Measurements from ENCODE around the gene SGTA. TPM values are rescaled to one million over a fixed set of nuclear protein-coding genes. Genes with fewer than 3 reads are reported as not detected.

The SGTA gene
- total and polyA plus RNA-seq, 2 of the 13 experiments (the other 11 are each of a cell fraction or from before 2014, with no cell fraction given) = 43.9 to 47.4 TPM

DNA sequence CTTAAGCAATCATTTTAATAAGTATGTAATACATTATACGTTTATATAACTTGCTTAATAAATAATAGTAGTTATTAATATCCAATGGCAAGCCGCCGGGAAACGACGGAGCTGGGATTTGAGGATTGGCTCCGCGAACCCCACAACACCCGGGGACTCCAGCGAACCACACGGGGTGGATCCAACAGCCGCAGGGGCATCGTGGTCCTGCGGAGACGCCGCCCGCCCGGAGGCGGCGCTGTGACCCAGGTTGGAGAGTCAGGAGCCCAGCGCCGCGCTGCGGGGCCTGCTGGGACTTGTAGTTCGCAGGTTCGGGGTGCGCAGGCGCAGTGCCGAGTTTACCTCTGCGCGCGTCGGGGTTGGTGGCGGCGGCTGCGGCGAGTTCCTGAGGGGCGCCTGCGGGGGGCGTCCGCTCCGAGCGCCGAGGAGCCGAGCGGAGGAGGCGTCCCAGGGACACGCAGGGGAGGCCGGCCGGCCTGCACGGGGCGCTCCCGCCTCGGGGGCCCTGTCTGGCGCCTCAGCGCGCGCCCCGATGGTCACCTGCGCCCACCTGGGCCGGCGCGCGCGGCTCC lies 36.6 kb upstream of the SGTA start, which contains the start of gene ZNF554 (continued):
- TF ChIP-seq, protein P1, sequence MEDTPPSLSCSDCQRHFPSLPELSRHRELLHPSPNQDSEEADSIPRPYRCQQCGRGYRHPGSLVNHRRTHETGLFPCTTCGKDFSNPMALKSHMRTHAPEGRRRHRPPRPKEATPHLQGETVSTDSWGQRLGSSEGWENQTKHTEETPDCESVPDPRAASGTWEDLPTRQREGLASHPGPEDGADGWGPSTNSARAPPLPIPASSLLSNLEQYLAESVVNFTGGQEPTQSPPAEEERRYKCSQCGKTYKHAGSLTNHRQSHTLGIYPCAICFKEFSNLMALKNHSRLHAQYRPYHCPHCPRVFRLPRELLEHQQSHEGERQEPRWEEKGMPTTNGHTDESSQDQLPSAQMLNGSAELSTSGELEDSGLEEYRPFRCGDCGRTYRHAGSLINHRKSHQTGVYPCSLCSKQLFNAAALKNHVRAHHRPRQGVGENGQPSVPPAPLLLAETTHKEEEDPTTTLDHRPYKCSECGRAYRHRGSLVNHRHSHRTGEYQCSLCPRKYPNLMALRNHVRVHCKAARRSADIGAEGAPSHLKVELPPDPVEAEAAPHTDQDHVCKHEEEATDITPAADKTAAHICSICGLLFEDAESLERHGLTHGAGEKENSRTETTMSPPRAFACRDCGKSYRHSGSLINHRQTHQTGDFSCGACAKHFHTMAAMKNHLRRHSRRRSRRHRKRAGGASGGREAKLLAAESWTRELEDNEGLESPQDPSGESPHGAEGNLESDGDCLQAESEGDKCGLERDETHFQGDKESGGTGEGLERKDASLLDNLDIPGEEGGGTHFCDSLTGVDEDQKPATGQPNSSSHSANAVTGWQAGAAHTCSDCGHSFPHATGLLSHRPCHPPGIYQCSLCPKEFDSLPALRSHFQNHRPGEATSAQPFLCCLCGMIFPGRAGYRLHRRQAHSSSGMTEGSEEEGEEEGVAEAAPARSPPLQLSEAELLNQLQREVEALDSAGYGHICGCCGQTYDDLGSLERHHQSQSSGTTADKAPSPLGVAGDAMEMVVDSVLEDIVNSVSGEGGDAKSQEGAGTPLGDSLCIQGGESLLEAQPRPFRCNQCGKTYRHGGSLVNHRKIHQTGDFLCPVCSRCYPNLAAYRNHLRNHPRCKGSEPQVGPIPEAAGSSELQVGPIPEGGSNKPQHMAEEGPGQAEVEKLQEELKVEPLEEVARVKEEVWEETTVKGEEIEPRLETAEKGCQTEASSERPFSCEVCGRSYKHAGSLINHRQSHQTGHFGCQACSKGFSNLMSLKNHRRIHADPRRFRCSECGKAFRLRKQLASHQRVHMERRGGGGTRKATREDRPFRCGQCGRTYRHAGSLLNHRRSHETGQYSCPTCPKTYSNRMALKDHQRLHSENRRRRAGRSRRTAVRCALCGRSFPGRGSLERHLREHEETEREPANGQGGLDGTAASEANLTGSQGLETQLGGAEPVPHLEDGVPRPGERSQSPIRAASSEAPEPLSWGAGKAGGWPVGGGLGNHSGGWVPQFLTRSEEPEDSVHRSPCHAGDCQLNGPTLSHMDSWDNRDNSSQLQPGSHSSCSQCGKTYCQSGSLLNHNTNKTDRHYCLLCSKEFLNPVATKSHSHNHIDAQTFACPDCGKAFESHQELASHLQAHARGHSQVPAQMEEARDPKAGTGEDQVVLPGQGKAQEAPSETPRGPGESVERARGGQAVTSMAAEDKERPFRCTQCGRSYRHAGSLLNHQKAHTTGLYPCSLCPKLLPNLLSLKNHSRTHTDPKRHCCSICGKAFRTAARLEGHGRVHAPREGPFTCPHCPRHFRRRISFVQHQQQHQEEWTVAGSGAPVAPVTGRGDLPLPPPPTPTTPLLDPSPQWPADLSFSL (CRISPR knock-in tag; IDR thresholded peaks at IDR 0.05) = no peak
- TF ChIP-seq ZNF407 (CRISPR knock-in tag; IDR thresholded peaks at IDR 0.05; ENCODE audit: not compliant biosample characterization) = peak; percentile 72
- TF ChIP-seq, protein P2, sequence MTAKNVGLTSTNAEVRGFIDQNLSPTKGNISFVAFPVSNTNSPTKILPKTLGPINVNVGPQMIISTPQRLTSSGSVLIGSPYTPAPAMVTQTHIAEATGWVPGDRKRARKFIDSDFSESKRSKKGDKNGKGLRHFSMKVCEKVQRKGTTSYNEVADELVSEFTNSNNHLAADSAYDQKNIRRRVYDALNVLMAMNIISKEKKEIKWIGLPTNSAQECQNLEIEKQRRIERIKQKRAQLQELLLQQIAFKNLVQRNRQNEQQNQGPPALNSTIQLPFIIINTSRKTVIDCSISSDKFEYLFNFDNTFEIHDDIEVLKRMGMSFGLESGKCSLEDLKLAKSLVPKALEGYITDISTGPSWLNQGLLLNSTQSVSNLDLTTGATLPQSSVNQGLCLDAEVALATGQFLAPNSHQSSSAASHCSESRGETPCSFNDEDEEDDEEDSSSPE (CRISPR knock-in tag; IDR thresholded peaks at IDR 0.05) = peak; percentile 62
- TF ChIP-seq, protein P3, sequence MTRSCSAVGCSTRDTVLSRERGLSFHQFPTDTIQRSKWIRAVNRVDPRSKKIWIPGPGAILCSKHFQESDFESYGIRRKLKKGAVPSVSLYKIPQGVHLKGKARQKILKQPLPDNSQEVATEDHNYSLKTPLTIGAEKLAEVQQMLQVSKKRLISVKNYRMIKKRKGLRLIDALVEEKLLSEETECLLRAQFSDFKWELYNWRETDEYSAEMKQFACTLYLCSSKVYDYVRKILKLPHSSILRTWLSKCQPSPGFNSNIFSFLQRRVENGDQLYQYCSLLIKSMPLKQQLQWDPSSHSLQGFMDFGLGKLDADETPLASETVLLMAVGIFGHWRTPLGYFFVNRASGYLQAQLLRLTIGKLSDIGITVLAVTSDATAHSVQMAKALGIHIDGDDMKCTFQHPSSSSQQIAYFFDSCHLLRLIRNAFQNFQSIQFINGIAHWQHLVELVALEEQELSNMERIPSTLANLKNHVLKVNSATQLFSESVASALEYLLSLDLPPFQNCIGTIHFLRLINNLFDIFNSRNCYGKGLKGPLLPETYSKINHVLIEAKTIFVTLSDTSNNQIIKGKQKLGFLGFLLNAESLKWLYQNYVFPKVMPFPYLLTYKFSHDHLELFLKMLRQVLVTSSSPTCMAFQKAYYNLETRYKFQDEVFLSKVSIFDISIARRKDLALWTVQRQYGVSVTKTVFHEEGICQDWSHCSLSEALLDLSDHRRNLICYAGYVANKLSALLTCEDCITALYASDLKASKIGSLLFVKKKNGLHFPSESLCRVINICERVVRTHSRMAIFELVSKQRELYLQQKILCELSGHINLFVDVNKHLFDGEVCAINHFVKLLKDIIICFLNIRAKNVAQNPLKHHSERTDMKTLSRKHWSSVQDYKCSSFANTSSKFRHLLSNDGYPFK (CRISPR knock-in tag; IDR thresholded peaks at IDR 0.05; ENCODE audit: borderline replicate concordance) = peak; percentile 43; the same call in 1 of the 2 replicates
- no peak for TF ChIP-seq GTF2F1 (IDR thresholded peaks at IDR 0.05; ENCODE audit: low read length)
- TF ChIP-seq CBX1 (IDR thresholded peaks at IDR 0.05; ENCODE audit: low read depth) = no peak
- peak; percentile 72; the same call in 1 of the 2 replicates for TF ChIP-seq RXRB (CRISPR knock-in tag; IDR thresholded peaks at IDR 0.05; ENCODE audit: borderline replicate concordance)
- TF ChIP-seq MAF1 (CRISPR knock-in tag; IDR thresholded peaks at IDR 0.05; ENCODE audit: borderline replicate concordance) = peak; percentile 93; the same call in 1 of the 2 replicates
- TF ChIP-seq ZNF883 (CRISPR knock-in tag; IDR thresholded peaks at IDR 0.05; ENCODE audit: not compliant biosample characterization) = no peak

Data from HepG2 (cell line).